K562 (cell line): ENCODE data around the gene LEO1. TPM values are rescaled to one million over a fixed set of nuclear protein-coding genes. Genes with fewer than 3 reads are reported as not detected.

ENCODE experiments used
- ASH1L ChIP-seq: fragments of 450-650 bp; IDR thresholded peaks from 2 replicates; pipeline ENCODE4 v1.6.1; 2018; ENCODE audit warnings: borderline replicate concordance, mild to moderate bottlenecking, low read depth; ENCODE audit not compliant: partially characterized antibody
- NR2C2 ChIP-seq, 2 experiments: fragments of 200-800 bp in 1 of 2; sonication (Bioruptor generic) in 1 of 2; sonication (generic) in 1 of 2; formaldehyde crosslinking in 1 of 2; IDR thresholded peaks; 2 replicates each; pipeline versions ENCODE4 v1.6.1 to v1.8.0; 2016 to 2022; ENCODE audit warnings: mild to moderate bottlenecking in 1 of 2, missing compliant biosample characterization in 1 of 2, missing genetic modification characterization in 1 of 2, missing genetic modification reagents in 1 of 2
- PTRF ChIP-seq: fragments of 450-650 bp; IDR thresholded peaks from 2 replicates; pipeline ENCODE4 v1.6.1; 2016; ENCODE audit warnings: mild to moderate bottlenecking, missing genetic modification characterization, missing compliant biosample characterization
- RBFOX2 ChIP-seq: fragments of 200-400 bp; formaldehyde crosslinking; IDR thresholded peaks from 2 replicates; pipeline ENCODE4 v1.6.1; 2017; ENCODE audit warnings: low read depth, mild to moderate bottlenecking, low read length, moderate library complexity
- RBM14 ChIP-seq: fragments of 200-400 bp; formaldehyde crosslinking; IDR thresholded peaks from 2 replicates; pipeline ENCODE4 v1.6.1; 2018; ENCODE audit warnings: low read depth, mild to moderate bottlenecking, low read length, moderate library complexity, borderline replicate concordance; ENCODE audit not compliant: insufficient read depth
- SAFB ChIP-seq: fragments of 200-400 bp; formaldehyde crosslinking; IDR thresholded peaks from 2 replicates; pipeline ENCODE4 v1.6.1; 2017; ENCODE audit warnings: low read depth, low read length, borderline replicate concordance
- SMAD1 ChIP-seq: fragments of 150-350 bp; IDR thresholded peaks from 2 replicates; pipeline ENCODE4 v1.6.1; 2014; ENCODE audit warnings: low read length, low read depth; ENCODE audit not compliant: partially characterized antibody
- polyA plus RNA-seq, 8 experiments: library from polyadenylated mRNA; depleted of rRNA in 4 of 8; stranded (reverse) in 5 of 8; unstranded in 3 of 8; fragments of >200 nt; fragmentation: Nextera tagmentation in 2 of 8; fragmentation: Illumina TruSeq in 1 of 8; extraction: Ambion mirVana in 2 of 8; extraction: Trizol in 1 of 8; gene quantifications; 2 replicates each; pipeline versions ENCODE4 v1.2.1 to v1.2.3, GENCODE V29; 2011 to 2014; ENCODE audit warnings: inconsistent platforms in 1 of 8, missing spikeins in 1 of 8
- total RNA-seq, 7 experiments: library from RNA; depleted of rRNA in 6 of 7; stranded (reverse); fragments of >200 nt in 6 of 7; fragmentation: Illumina TruSeq in 2 of 7; extraction: Trizol in 2 of 7; gene quantifications; 2 replicates each; pipeline versions ENCODE4 v1.2.1 to v1.2.3, GENCODE V29; 2011 to 2021; ENCODE audit warnings: low replicate concordance in 1 of 7
- TF ChIP-seq, protein P1 (sequence below): fragments of 200-600 bp; sonication (generic); IDR thresholded peaks from one replicate; pipeline ENCODE4 v1.6.1; 2012; ENCODE audit warnings: mild to moderate bottlenecking, low read depth, low read length, inconsistent platforms
- TF ChIP-seq, protein P2 (sequence below): fragments of 250-450 bp; sonication (Bioruptor Pico); IDR thresholded peaks from 2 replicates; pipeline ENCODE4 v1.4.0; 2020; ENCODE audit warnings: mild to moderate bottlenecking, moderate library complexity
- TF ChIP-seq, protein P3 (sequence below): sonication (generic); formaldehyde crosslinking; IDR thresholded peaks from 2 replicates; pipeline ENCODE4 v1.8.0; 2022; ENCODE audit warnings: mild to moderate bottlenecking, missing genetic modification reagents

LEO1 gene
- total and polyA plus RNA-seq, 9 of the 15 experiments (the other 6 are each of a cell fraction or from before 2014, with no cell fraction given): 8.4 to 48.3 (median 37.9) TPM

DNA sequence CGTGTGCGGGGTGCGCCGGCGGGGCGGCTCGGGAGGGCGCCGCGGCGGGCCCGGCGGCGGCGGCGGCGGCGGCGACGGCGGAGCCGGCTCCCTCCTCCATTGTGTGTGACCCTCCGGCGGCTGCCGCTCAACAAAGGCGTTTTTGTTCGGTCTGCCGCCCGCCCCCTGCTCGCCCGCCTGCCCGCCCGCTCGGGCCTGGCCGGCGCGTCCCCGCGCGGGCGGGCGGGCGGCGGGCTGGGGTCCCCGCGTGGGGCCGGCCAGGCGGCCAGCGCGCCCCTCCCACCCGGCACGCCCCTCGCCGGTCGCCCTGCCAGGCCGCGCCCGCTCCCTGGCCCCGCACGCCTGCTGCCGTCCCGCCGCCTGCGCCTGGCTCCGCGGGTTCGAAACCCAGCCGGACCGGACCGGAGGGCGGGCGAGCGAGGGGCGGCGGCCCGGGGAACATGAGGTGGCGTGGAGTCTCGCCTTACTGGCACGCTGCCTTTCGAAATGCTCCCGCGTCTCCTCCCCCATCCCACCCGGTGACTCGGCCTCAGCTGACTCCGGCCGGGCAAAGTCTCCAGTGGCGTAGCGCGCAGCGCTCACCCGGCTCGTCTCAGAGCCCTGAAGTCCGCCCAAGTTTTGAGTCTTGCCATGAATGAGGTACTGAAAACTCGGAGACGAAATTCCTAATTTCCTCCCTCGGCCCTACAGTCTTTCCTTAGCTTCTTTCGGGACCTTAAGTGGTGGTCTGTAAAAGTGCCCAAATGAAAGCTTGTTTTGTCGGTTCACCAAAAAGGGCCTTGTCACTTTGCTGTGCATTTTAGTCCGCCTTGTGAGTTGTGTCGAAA is 48.0 kb upstream of the LEO1 start (continued):
- TF ChIP-seq, protein P1, sequence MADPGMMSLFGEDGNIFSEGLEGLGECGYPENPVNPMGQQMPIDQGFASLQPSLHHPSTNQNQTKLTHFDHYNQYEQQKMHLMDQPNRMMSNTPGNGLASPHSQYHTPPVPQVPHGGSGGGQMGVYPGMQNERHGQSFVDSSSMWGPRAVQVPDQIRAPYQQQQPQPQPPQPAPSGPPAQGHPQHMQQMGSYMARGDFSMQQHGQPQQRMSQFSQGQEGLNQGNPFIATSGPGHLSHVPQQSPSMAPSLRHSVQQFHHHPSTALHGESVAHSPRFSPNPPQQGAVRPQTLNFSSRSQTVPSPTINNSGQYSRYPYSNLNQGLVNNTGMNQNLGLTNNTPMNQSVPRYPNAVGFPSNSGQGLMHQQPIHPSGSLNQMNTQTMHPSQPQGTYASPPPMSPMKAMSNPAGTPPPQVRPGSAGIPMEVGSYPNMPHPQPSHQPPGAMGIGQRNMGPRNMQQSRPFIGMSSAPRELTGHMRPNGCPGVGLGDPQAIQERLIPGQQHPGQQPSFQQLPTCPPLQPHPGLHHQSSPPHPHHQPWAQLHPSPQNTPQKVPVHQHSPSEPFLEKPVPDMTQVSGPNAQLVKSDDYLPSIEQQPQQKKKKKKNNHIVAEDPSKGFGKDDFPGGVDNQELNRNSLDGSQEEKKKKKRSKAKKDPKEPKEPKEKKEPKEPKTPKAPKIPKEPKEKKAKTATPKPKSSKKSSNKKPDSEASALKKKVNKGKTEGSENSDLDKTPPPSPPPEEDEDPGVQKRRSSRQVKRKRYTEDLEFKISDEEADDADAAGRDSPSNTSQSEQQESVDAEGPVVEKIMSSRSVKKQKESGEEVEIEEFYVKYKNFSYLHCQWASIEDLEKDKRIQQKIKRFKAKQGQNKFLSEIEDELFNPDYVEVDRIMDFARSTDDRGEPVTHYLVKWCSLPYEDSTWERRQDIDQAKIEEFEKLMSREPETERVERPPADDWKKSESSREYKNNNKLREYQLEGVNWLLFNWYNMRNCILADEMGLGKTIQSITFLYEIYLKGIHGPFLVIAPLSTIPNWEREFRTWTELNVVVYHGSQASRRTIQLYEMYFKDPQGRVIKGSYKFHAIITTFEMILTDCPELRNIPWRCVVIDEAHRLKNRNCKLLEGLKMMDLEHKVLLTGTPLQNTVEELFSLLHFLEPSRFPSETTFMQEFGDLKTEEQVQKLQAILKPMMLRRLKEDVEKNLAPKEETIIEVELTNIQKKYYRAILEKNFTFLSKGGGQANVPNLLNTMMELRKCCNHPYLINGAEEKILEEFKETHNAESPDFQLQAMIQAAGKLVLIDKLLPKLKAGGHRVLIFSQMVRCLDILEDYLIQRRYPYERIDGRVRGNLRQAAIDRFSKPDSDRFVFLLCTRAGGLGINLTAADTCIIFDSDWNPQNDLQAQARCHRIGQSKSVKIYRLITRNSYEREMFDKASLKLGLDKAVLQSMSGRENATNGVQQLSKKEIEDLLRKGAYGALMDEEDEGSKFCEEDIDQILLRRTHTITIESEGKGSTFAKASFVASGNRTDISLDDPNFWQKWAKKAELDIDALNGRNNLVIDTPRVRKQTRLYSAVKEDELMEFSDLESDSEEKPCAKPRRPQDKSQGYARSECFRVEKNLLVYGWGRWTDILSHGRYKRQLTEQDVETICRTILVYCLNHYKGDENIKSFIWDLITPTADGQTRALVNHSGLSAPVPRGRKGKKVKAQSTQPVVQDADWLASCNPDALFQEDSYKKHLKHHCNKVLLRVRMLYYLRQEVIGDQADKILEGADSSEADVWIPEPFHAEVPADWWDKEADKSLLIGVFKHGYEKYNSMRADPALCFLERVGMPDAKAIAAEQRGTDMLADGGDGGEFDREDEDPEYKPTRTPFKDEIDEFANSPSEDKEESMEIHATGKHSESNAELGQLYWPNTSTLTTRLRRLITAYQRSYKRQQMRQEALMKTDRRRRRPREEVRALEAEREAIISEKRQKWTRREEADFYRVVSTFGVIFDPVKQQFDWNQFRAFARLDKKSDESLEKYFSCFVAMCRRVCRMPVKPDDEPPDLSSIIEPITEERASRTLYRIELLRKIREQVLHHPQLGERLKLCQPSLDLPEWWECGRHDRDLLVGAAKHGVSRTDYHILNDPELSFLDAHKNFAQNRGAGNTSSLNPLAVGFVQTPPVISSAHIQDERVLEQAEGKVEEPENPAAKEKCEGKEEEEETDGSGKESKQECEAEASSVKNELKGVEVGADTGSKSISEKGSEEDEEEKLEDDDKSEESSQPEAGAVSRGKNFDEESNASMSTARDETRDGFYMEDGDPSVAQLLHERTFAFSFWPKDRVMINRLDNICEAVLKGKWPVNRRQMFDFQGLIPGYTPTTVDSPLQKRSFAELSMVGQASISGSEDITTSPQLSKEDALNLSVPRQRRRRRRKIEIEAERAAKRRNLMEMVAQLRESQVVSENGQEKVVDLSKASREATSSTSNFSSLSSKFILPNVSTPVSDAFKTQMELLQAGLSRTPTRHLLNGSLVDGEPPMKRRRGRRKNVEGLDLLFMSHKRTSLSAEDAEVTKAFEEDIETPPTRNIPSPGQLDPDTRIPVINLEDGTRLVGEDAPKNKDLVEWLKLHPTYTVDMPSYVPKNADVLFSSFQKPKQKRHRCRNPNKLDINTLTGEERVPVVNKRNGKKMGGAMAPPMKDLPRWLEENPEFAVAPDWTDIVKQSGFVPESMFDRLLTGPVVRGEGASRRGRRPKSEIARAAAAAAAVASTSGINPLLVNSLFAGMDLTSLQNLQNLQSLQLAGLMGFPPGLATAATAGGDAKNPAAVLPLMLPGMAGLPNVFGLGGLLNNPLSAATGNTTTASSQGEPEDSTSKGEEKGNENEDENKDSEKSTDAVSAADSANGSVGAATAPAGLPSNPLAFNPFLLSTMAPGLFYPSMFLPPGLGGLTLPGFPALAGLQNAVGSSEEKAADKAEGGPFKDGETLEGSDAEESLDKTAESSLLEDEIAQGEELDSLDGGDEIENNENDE: no peak
- TF ChIP-seq PTRF (no peak), NR2C2 (CRISPR knock-in tag; IDR thresholded peaks at IDR 0.05) (no peak), NR2C2 (tag; IDR thresholded peaks at IDR 0.05) (peak; percentile 41), SAFB (peak; percentile 71; the same call in 1 of the 2 replicates), RBM14 (no peak), SMAD1 (peak; percentile 64), ASH1L (no peak), RBFOX2 (peak; percentile 76)
- TF ChIP-seq, protein P2, sequence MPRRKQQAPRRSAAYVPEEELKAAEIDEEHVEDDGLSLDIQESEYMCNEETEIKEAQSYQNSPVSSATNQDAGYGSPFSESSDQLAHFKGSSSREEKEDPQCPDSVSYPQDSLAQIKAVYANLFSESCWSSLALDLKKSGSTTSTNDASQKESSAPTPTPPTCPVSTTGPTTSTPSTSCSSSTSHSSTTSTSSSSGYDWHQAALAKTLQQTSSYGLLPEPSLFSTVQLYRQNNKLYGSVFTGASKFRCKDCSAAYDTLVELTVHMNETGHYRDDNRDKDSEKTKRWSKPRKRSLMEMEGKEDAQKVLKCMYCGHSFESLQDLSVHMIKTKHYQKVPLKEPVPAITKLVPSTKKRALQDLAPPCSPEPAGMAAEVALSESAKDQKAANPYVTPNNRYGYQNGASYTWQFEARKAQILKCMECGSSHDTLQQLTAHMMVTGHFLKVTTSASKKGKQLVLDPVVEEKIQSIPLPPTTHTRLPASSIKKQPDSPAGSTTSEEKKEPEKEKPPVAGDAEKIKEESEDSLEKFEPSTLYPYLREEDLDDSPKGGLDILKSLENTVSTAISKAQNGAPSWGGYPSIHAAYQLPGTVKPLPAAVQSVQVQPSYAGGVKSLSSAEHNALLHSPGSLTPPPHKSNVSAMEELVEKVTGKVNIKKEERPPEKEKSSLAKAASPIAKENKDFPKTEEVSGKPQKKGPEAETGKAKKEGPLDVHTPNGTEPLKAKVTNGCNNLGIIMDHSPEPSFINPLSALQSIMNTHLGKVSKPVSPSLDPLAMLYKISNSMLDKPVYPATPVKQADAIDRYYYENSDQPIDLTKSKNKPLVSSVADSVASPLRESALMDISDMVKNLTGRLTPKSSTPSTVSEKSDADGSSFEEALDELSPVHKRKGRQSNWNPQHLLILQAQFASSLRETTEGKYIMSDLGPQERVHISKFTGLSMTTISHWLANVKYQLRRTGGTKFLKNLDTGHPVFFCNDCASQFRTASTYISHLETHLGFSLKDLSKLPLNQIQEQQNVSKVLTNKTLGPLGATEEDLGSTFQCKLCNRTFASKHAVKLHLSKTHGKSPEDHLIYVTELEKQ (CRISPR knock-in tag): no peak
- TF ChIP-seq, protein P3, sequence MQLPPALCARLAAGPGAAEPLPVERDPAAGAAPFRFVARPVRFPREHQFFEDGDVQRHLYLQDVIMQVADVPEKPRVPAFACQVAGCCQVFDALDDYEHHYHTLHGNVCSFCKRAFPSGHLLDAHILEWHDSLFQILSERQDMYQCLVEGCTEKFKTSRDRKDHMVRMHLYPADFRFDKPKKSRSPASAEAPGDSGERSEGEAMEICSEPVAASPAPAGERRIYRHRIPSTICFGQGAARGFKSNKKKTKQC (CRISPR knock-in tag): no peak
